Ovary (tissue), 9 donors: Measurements from ENCODE around the gene RPTOR. TPM values are rescaled to one million over a fixed set of nuclear protein-coding genes. Genes with fewer than 3 reads are reported as not detected.

Experiments used
- DNase-seq, 5 donors: peaks; one replicate each; pipeline ENCODE4 v3.0.0-alpha.2; 2019 to 2020
- H3K27ac ChIP-seq, 2 donors: fragments of 200-600 bp; one replicate each; pipeline versions ENCODE4 v1.5.1 to v1.8.0; 2019 to 2022
- H3K27me3 ChIP-seq: fragments of 200-600 bp; one replicate; pipeline ENCODE4 v1.8.0; 2022
- H3K36me3 ChIP-seq: fragments of 200-600 bp; sonication (generic); one replicate; pipeline ENCODE4 v1.5.1; 2019
- H3K4me1 ChIP-seq: one replicate; pipeline ENCODE4 v1.8.1; 2013; ENCODE audit warnings: mild to moderate bottlenecking, moderate library complexity; ENCODE audit not compliant: insufficient read depth
- H3K4me3 ChIP-seq: fragments of 200-600 bp; sonication (generic); one replicate; pipeline ENCODE4 v1.5.1; 2017
- H3K9me3 ChIP-seq, 2 donors: fragments of 200-600 bp in 1 of 2; sonication (generic) in 1 of 2; one replicate each; pipeline versions ENCODE4 v1.5.1 to v1.8.1; 2013 to 2019; ENCODE audit warnings: mild to moderate bottlenecking in 1 of 2, moderate library complexity in 1 of 2
- CTCF ChIP-seq, 3 donors: fragments of 450-650 bp in 2 of 3; fragments of 200-600 bp in 1 of 3; IDR thresholded peaks; one replicate each; pipeline versions ENCODE4 v1.5.1 to v1.8.0; 2016 to 2022; ENCODE audit warnings: antibody characterized with exemption in 3 of 3, mild to moderate bottlenecking in 1 of 3
- EP300 ChIP-seq: sonication (generic); formaldehyde crosslinking; IDR thresholded peaks from one replicate; pipeline ENCODE4 v1.6.1; 2017; ENCODE audit warnings: antibody characterized with exemption
- POLR2A ChIP-seq: fragments of 450-650 bp; IDR thresholded peaks from one replicate; pipeline ENCODE4 v1.6.1; 2017; ENCODE audit warnings: antibody characterized with exemption, mild to moderate bottlenecking, moderate library complexity
- WGBS, 3 donors: extraction: QIAGEN DNeasy Blood & Tissue Kit in 1 of 3; methylation state at CpG; one replicate each; pipeline versions ENCODE4 v1.1.5 to v1.1.7; 2013 to 2017; 5-methylcytosine and 5-hydroxymethylcytosine counted together
- intact Hi-C, 4 donors: fragments of 100-400 bp; cut with DNase I; formaldehyde crosslinking; loops; one replicate each; pipeline versions ENCODE4 v1.11.0 to v1.15.1; 2022 to 2023
- polyA plus RNA-seq, 2 donors: library from polyadenylated mRNA; stranded (reverse); fragments of 200-250 nt in 1 of 2; fragments of 350-450 nt in 1 of 2; fragmentation: Illumina TruSeq in 1 of 2; extraction: RNeasy Lipid Tissue Mini Kit (QIAGEN cat#74804) in 1 of 2; gene quantifications; one replicate each; pipeline ENCODE4 v1.2.3, GENCODE V29; 2013 to 2014
- total RNA-seq, 7 donors: library from RNA; depleted of rRNA in 2 of 7; stranded (reverse); fragments of >200 nt in 2 of 7; fragmentation: NEBNext Ultra II Directional in 3 of 7; extraction: Animal tissue kit (Norgen Biotek cat#: 25700) in 3 of 7; gene quantifications; one replicate each; pipeline versions ENCODE4 v1.1.0 to v1.2.4, GENCODE V29; 2016 to 2023
- donor health status: DM: no; HTN: no; CAD: no; lungs with moderate emphysema.
- donor health status: DM: no; HTN: no; CAD: no.
- donor health status: Bipolar disorder and iron deficiency.
- donor health status: DM: yes; HTN: yes; CAD: no.
- donor health status: DM: no; HTN: no; CAD: no.
- donor health status: DM: yes; HTN: yes; CAD: no.

Gene RPTOR
- total and polyA plus RNA-seq, 9 donors, result 11.1 to 41.9 (median 27.9) TPM

GRCh38 chr17:80594431-80595269, 50.0 kb downstream of the RPTOR start:
- WGBS, 3 donors, result 73 to 81% (median 75%) methylated on average over 9 of the region's 9 CpGs
- intact Hi-C loops, result no loop called here
- peaks cover 10% of the 10 kb centered on the region for H3K4me1 ChIP-seq
- H3K36me3 ChIP-seq, result no peaks in the 10 kb centered on the region
- no peak for DNase-seq
- H3K27me3 ChIP-seq, result no peaks in the 10 kb centered on the region
- no peak overlapping the region for H3K4me3 ChIP-seq
- no peak overlapping the region for H3K27ac ChIP-seq
- TF ChIP-seq CTCF (IDR thresholded peaks at IDR 0.05) (no peak), EP300 (no peak), POLR2A (no peak)
- no peaks in the 10 kb centered on the region for H3K9me3 ChIP-seq

- no peaks in the 10 kb centered on the region for H3K36me3 ChIP-seq
- no peaks in the 10 kb centered on the region for H3K27me3 ChIP-seq
- H3K4me1 ChIP-seq, result peaks cover 3% of the 10 kb centered on the region
- no peak overlapping the region for H3K4me3 ChIP-seq
- intact Hi-C loops, result no loop called here
- WGBS, 3 donors, result 81 to 85% (median 85%) methylated on average over 12 of the region's 12 CpGs
- DNase-seq, result no peak
- H3K27ac ChIP-seq, result no peak overlapping the region
- TF ChIP-seq EP300, result no peak
- no peak for TF ChIP-seq CTCF (IDR thresholded peaks at IDR 0.05)
- no peak for TF ChIP-seq POLR2A
- H3K9me3 ChIP-seq, result no peaks in the 10 kb centered on the region
These were observed 52.3 kb downstream of the RPTOR start for GRCh38 chr17:80596760-80597608.

- no peak overlapping the region for H3K27ac ChIP-seq
- H3K27me3 ChIP-seq, result no peaks in the 10 kb centered on the region
- DNase-seq, result no peak
- TF ChIP-seq POLR2A, result no peak
- no peak for TF ChIP-seq CTCF (IDR thresholded peaks at IDR 0.05)
- TF ChIP-seq EP300, result no peak
- H3K36me3 ChIP-seq, result no peaks in the 10 kb centered on the region
- H3K4me1 ChIP-seq, result peaks cover 2% of the 10 kb centered on the region
- intact Hi-C loops, result no loop called here
- 75 to 86% (median 77%) methylated on average over 9 of the region's 9 CpGs for WGBS, 3 donors
- no peaks in the 10 kb centered on the region for H3K9me3 ChIP-seq
- no peak overlapping the region for H3K4me3 ChIP-seq
These were observed 54.3 kb downstream of the RPTOR start for GRCh38 chr17:80598813-80599545.
